Loucy (cell line): ENCODE data around the gene EIF3A.

Source experiments
- H2AFZ ChIP-seq: fragments of 200-600 bp; sonication (generic); 2 replicates; pipeline ENCODE4 v1.6.0; 2016; ENCODE audit warnings: antibody characterized with exemption, mild to moderate bottlenecking, low read length, moderate library complexity
- H3F3A ChIP-seq: fragments of 200-600 bp; 2 replicates; pipeline ENCODE4 v1.6.0; 2016; ENCODE audit warnings: antibody characterized with exemption, low read depth, mild to moderate bottlenecking
- H3K27me3 ChIP-seq: fragments of 200-600 bp; sonication (generic); 2 replicates; pipeline ENCODE4 v1.6.1; 2014; ENCODE audit warnings: low read length, mild to moderate bottlenecking; ENCODE audit not compliant: insufficient read depth, poor library complexity, severe bottlenecking
- H3K36me3 ChIP-seq: fragments of 200-600 bp; sonication (generic); 2 replicates; pipeline ENCODE4 v1.6.1; 2016; ENCODE audit warnings: low read length; ENCODE audit not compliant: insufficient read depth
- H3K4me1 ChIP-seq: fragments of 200-600 bp; sonication (generic); 2 replicates; pipeline ENCODE4 v1.5.1; 2014; ENCODE audit warnings: low read length, mild to moderate bottlenecking; ENCODE audit not compliant: insufficient read depth, poor library complexity, severe bottlenecking
- H3K4me2 ChIP-seq: fragments of 200-600 bp; sonication (generic); 2 replicates; pipeline ENCODE4 v1.6.0; 2014; ENCODE audit warnings: antibody characterized with exemption, low read length, low read depth, mild to moderate bottlenecking; ENCODE audit not compliant: poor library complexity, severe bottlenecking
- H3K4me3 ChIP-seq: fragments of 200-600 bp; sonication (generic); 2 replicates; pipeline ENCODE4 v1.5.1; 2014; ENCODE audit warnings: low read length, mild to moderate bottlenecking, mixed read lengths; ENCODE audit not compliant: poor library complexity, severe bottlenecking
- H3K79me2 ChIP-seq: fragments of 200-600 bp; sonication (generic); 2 replicates; pipeline ENCODE4 v1.6.1; 2014; ENCODE audit warnings: low read length; ENCODE audit not compliant: insufficient read depth
- H3K9ac ChIP-seq: fragments of 200-600 bp; sonication (generic); 2 replicates; pipeline ENCODE4 v1.6.0; 2014; ENCODE audit warnings: mild to moderate bottlenecking, low read depth, low read length, moderate library complexity; ENCODE audit not compliant: poor library complexity, severe bottlenecking
- H3K9me2 ChIP-seq: fragments of 200-600 bp; sonication (generic); replicated peaks from 2 replicates; pipeline ENCODE4 v1.6.1; 2016; ENCODE audit warnings: low read depth, low read length, mixed read lengths
- H3K9me3 ChIP-seq: fragments of 200-600 bp; sonication (generic); 2 replicates; pipeline ENCODE4 v1.6.1; 2014; ENCODE audit warnings: mild to moderate bottlenecking, antibody characterized with exemption, low read length, low read depth; ENCODE audit not compliant: insufficient read depth
- H4K20me1 ChIP-seq: fragments of 200-600 bp; sonication (generic); 2 replicates; pipeline ENCODE4 v1.6.0; 2014; ENCODE audit warnings: antibody characterized with exemption, low read length, mild to moderate bottlenecking; ENCODE audit not compliant: insufficient read depth, poor library complexity, severe bottlenecking
- CTCF ChIP-seq: fragments of 200-600 bp; sonication (generic); conservative IDR thresholded peaks from 2 replicates; pipeline ENCODE4 v1.5.1; 2014; ENCODE audit warnings: mild to moderate bottlenecking, antibody characterized with exemption, low read length
- EZH2phosphoT487 ChIP-seq: fragments of 200-600 bp; IDR thresholded peaks from 2 replicates; pipeline ENCODE4 v1.6.1; 2018; ENCODE audit warnings: antibody characterized with exemption, mild to moderate bottlenecking, moderate library complexity, borderline replicate concordance

Gene EIF3A

DNA sequence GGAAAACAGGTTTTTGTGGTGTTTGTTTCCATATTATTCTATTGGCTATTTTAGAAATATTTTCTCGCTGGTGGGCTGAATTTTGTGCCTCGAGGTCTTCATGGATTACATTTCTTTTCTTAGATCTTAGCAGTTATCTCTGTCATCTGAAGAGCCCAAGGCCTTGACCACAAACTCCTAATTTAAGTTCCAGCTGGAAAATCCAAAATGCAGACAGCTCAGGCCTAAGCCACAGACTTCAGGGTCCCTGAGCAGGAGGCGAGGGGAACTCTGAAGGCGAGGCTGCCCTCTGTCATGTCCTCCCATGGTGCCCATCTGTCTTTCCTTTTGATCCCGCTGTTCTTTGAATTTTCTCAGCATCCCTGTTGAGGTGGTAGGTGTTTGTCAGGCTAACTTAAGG lies 37.6 kb upstream of the EIF3A start:
- Histone ChIP-seq H3K9me2 (no peaks in the 10 kb centered on the region), H4K20me1 (no peaks in the 10 kb centered on the region), H3K36me3 (no peaks in the 10 kb centered on the region), H3K9ac (no peak overlapping the region), H3K79me2 (no peaks in the 10 kb centered on the region), H3K27me3 (no peaks in the 10 kb centered on the region), H3K4me1 (peaks cover 24% of the 10 kb centered on the region), H3K4me2 (no peak overlapping the region), H2AFZ (no peak overlapping the region), H3K4me3 (no peak overlapping the region), H3F3A (peaks cover 3% of the 10 kb centered on the region; the same call in 1 of the 2 replicates), H3K9me3 (no peaks in the 10 kb centered on the region)
- TF ChIP-seq EZH2phosphoT487 (no peak), CTCF (no peak)

DNA sequence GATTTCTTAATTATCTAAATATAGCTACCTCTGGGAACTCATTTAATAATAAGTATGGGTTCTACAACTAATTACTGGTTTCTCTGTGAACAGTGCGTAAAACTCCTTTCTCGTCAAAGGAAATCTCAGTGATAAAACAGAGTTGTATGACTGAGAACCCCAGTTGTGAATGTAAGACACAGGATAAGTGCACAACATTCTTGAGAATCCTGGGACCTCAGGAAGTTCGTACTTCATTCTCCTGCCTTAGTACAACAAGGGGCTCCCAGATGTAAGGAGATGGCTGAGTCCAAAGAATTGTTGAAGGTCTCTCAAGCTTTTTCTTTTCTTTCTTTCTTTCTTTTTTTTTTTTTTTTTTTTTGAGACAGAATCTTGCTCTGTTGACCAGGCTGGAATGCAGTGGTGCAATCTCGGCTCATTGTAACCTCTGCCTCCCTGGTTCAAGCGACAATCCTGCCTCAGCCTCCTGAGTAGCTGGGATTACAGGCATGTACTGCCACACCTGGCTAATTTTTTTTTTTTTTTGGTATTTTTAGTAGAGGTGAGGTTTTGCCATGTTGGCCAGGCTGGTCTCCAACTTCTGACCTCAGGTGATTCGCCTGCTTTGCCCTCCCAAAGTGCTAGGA lies 35.8 kb upstream of the EIF3A start:
- peaks cover 26% of the 10 kb centered on the region for H3K4me1 ChIP-seq
- H4K20me1 ChIP-seq: no peaks in the 10 kb centered on the region
- no peaks in the 10 kb centered on the region for H3K79me2 ChIP-seq
- H3K9ac ChIP-seq: no peak overlapping the region
- H3K4me3 ChIP-seq: no peak overlapping the region
- H2AFZ ChIP-seq: no peak overlapping the region
- peaks cover 3% of the 10 kb centered on the region; the same call in 1 of the 2 replicates for H3F3A ChIP-seq
- TF ChIP-seq CTCF: no peak
- no peak for TF ChIP-seq EZH2phosphoT487
- H3K4me2 ChIP-seq: no peak overlapping the region
- H3K9me3 ChIP-seq: no peaks in the 10 kb centered on the region
- no peaks in the 10 kb centered on the region for H3K9me2 ChIP-seq
- H3K36me3 ChIP-seq: no peaks in the 10 kb centered on the region
- no peaks in the 10 kb centered on the region for H3K27me3 ChIP-seq

DNA sequence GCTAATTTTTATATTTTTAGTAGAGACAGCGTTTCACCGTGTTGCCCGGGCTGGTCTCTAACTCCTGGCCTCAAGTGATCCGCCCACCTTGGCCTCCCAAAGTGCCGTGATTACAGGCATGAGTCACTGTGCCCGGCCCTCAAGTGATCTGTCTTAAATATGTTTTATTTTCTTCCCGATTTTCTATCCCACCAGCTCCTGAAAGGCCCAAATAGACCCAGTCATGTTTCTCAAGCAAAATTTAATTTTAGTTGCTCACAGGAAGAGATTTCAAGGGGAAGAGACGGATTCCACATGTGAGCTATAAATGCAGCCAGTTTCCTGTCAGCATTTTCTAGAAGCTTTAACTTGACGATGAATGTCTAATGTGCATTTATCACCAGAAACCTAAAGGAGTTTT lies 35.3 kb upstream of the EIF3A start:
- Histone ChIP-seq H3K4me2 (no peak overlapping the region), H3K9ac (no peak overlapping the region), H3K9me3 (no peaks in the 10 kb centered on the region), H3K9me2 (no peaks in the 10 kb centered on the region), H3K36me3 (no peaks in the 10 kb centered on the region), H2AFZ (no peak overlapping the region), H3K4me1 (peaks cover 26% of the 10 kb centered on the region), H3K79me2 (no peaks in the 10 kb centered on the region), H4K20me1 (no peaks in the 10 kb centered on the region), H3K27me3 (no peaks in the 10 kb centered on the region), H3F3A (peaks cover 3% of the 10 kb centered on the region; the same call in 1 of the 2 replicates), H3K4me3 (no peak overlapping the region)
- TF ChIP-seq EZH2phosphoT487: no peak
- TF ChIP-seq CTCF: no peak
